Measurements from ENCODE around the gene NCOR1. TPM values are rescaled to one million over a fixed set of nuclear protein-coding genes. Genes with fewer than 3 reads are reported as not detected.

Gene NCOR1
- total RNA-seq, result 57.8 and 69.3 TPM in 2 replicates

GRCh38 chr17:16215273-16215964, at the start of gene NCOR1:
Gene NCOR1 (minus strand): TSS chr17:16215534. CDS start chr17:16194569, 20,965 bp downstream.

GRCh38 chr17:16217002-16217635, 1.8 kb upstream of the NCOR1 start, which contains the start of gene PIGL:
Gene PIGL (plus strand): TSS chr17:16217210. CDS start chr17:16217227, 17 bp downstream.

GRCh38 chr17:15999141-15999973, 216.0 kb downstream of the NCOR1 start, which contains the start of the genes TTC19 and ZSWIM7:
Gene TTC19 (plus strand): TSS chr17:15999824. CDS start chr17:15999849, 25 bp downstream.
Gene ZSWIM7 (minus strand): TSS chr17:15999704. CDS start chr17:15999594, 110 bp downstream.

Other genes with a start within 250 kb of the NCOR1 start
- 16.1 and 16.5 TPM in 2 replicates for gene ZSWIM7, start 215.8 kb downstream of the NCOR1 start, total RNA-seq
- gene TTC19, start 215.7 kb downstream of the NCOR1 start, total RNA-seq, result 19.1 and 23.6 TPM in 2 replicates
- 17.2 and 19.1 TPM in 2 replicates for gene PIGL, start 1.7 kb upstream of the NCOR1 start, total RNA-seq
- gene CENPV, start 137.9 kb upstream of the NCOR1 start, total RNA-seq, result 4.5 and 6.5 TPM in 2 replicates
- gene UBB, start 165.6 kb upstream of the NCOR1 start, total RNA-seq, result 3,737 and 5,507 TPM in 2 replicates
- gene TRPV2, start 200.0 kb upstream of the NCOR1 start, total RNA-seq, result 63.0 and 71.9 TPM in 2 replicates